ENCODE data around the gene DNAJB8.

DNA sequence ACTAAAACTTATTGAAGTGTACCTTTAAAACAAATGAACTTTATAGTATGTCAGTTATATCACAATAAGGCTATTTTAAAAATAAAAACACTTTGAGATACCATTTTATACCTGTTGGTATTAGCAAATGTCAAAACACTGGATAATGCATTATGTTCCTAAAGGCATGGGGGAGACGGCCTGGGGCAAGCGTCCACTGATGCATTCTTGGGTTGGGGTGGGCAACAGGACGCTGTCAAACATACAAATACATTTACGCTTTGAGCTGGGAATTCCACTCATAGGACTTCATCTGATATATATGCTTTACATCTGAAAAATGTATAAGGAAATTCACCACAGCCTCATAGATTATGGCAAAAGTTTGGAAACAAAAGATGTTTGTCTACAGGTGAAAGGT is 33.9 kb upstream of the DNAJB8 start:
- TF ChIP-seq, protein P1, sequence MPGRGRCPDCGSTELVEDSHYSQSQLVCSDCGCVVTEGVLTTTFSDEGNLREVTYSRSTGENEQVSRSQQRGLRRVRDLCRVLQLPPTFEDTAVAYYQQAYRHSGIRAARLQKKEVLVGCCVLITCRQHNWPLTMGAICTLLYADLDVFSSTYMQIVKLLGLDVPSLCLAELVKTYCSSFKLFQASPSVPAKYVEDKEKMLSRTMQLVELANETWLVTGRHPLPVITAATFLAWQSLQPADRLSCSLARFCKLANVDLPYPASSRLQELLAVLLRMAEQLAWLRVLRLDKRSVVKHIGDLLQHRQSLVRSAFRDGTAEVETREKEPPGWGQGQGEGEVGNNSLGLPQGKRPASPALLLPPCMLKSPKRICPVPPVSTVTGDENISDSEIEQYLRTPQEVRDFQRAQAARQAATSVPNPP (IDR thresholded peaks at IDR 0.05; ENCODE audit: borderline replicate concordance, insufficient read depth, insufficient read length) = no peak
- TF ChIP-seq SIX5 (IDR thresholded peaks at IDR 0.05; ENCODE audit: borderline replicate concordance in 1 of 2, insufficient read depth in 1 of 2, low read depth in 1 of 2, low read length in 2 of 2) = no peak
- no peak for TF ChIP-seq MTA1 (IDR thresholded peaks at IDR 0.05; ENCODE audit: borderline replicate concordance)
- TF ChIP-seq PKNOX1 (IDR thresholded peaks at IDR 0.05) = no peak
- TF ChIP-seq TCF15 (CRISPR knock-in tag; IDR thresholded peaks at IDR 0.05) = no peak
- TF ChIP-seq ZNF121 (CRISPR knock-in tag; conservative IDR thresholded peaks at IDR 0.05) = no peak
- no peak for TF ChIP-seq ARID1B (IDR thresholded peaks at IDR 0.05)
- TF ChIP-seq CEBPB (tag; IDR thresholded peaks at IDR 0.05) = no peak
- no peak for TF ChIP-seq TAF15 (IDR thresholded peaks at IDR 0.05; ENCODE audit: low read depth, low read length)
- no peak for TF ChIP-seq ZBTB17 (CRISPR knock-in tag; IDR thresholded peaks at IDR 0.05)

Data from K562 (cell line).